NOMO-1 treated with DMSO at 0.1 percent for 48 hours (cell line): Measurements from ENCODE around the gene ADGRL1.

ENCODE experiments used
- DNase-seq: peaks from one replicate; lab custom pipeline; 2025; ENCODE audit not compliant: unreplicated experiment; lab: John Stamatoyannopoulos, UW

The ADGRL1 gene

GRCh38 chr19:14113762-14114414 lies 92.1 kb downstream of the ADGRL1 start:
- DNase-seq: no peak

DNA sequence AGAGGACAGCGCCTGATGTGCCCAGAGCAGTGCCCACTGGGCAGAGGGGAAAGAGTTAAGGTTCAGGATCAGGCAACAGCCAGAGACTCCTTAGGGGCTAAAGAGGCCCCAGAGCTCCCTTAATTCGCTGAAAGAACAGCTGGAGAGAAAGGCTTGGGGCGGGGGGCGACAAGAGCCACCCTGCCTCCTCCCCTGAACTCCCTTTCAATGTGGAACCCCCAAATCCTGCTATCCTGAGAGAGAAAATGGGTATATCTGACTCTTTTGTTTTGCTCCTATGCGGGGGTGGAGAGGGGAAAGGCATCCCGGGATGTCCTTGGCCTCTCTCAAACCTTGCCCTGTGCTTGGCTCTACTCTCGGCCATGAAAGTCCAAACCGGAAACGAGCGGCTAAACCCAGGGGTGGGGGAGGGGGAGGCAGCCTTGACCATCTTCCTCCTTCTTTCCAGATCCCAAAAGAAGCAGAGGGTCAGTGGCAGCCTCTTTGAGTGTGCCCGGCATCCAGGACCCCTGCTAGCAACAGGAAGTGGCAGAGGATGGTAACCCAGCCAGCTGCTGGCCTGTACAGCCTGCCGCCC lies 93.1 kb downstream of the ADGRL1 start:
- DNase-seq: no peak

- no peak for DNase-seq
Observed at GRCh38 chr19:14112051-14112808, 93.7 kb downstream of the ADGRL1 start.

DNA sequence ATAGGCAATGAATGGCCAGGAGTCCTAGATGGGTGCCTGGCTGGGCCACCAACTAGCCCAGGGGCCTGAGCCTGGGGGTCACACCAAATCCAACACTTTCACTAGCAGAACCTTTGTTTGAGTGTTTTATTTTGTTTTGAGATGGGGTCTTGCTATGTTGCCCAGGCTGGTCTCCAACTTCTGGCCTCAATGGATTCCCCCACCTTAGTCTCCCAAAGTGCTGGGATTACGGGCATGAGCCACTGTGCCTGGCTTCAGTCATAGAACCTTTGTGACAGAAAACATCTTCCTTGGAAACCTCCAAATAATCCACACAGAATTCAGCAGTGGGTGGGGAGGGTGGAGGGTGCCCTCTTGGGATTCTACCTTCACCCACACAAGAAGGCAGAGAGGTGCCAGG lies 94.5 kb downstream of the ADGRL1 start:
- no peak for DNase-seq

DNA sequence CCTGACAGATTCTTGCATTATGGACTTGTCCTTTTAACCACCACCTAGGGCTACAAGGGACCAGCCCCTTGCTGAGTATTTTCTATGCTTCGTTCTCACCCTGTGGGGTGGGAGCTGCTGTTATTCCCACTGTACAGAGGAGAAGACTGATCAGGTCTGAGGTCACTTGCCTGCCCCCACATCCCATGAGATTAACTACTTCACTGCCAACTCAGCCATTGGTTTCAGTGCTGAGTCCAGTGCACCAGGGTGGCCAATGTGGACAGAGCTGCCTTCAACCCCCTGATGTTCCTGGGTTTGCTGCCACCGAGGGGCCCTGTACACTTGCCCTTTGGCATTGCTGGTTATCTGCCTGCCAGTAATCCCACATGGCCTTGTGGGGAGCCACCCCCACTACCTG lies 95.3 kb downstream of the ADGRL1 start:
- no peak for DNase-seq

DNA sequence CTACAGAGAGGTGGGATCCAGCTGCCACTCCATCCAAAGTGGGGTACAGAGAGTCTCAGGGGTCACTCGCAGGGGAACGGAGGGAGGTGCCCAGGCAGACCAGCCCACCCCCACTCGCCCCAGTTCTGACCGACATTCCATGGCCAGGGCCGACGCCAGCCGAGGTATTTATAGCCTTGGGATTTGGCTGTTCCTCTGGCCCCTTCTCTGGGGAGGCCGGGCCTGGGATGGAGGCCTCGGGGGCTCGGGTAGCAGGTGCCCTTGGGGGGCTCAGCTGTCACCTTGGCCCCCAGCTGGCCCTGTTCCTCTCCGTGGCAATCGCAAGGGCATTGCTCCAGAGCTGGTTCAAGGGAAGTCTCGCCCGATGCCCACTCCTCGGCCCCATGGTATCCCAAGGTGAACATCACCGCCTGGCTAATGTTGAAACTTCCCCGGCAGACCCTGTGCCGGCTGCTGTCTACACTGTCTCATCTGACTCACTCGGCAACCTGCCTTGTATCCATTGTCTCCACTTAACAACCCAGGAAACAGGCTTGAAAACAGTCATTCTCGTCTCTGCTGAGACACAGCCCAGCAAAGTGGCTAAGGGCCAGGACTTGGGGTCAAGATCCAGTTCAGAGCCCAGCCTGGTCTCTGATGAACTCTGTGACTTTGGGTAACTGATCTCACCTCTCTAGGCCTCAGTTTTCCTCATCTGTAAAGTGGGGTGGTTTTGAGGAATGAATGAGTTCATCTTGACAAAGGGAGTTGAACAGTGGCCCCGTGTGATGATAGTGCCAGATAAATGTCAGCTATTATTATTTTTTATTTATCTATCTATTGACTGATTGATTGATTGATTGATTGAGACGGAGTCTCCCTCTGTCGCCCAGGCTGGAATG lies 98.1 kb downstream of the ADGRL1 start:
- no peak for DNase-seq

- DNase-seq: no peak
Observed at GRCh38 chr19:14106840-14107239, 99.1 kb downstream of the ADGRL1 start.

DNA sequence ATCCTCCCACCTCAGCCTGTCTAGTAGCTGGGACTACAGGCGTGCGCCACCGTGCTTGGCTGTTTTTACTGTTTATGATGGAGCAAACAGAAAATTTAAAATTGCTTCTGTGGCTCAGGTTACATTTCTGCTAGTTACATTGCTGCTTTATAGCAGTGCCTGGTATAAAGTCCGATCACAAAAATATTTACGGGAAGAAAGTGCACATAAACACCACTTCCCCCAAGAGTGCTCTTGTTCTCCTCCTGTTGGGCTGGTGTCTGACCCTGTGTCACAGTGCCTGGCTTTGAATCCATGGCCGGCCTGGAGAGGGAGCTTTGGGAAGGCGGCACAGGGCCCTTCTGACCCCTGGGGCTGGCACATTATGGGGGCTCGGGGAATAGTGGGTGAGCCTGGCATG lies 100.3 kb downstream of the ADGRL1 start:
- DNase-seq: no peak

DNA sequence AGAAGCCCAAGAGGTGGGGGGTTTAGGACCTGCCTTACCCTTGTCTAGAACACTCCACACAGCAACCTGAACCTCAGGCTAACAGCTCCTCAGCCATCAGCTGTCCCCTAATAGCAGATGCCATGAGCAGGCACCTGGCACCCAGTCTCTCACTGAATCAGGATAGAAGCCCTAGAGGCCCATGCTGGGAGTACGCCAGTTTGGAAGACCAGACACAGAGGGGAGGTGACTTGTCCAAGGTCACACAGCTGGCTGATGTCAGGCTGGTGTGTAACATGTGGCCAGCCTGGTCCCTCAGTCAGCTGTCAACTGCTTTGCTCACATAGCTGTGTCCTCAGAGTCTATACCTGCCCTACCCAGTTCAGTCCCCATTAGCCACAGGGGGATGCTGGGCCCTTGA lies 102.7 kb downstream of the ADGRL1 start:
- DNase-seq: no peak

DNA sequence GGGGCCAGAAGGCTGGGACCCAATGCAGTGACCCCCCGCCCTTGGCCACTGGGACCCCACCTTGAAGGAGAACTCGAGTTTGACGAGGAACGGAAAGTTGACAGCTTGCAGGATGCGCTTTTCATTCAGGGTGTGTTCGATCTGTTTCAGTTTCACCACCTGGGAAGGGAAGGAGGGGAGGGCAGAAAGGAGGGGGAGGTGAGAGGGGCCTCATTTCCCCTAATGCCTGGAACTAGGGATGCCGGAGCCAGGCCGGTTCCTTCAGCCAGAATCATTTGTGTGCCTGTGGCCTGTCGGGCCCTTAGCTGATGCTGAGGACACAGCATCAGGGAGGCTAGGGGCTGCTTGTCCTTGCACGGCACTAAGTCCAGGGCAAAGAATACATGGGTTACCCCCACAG lies 103.2 kb downstream of the ADGRL1 start:
- no peak for DNase-seq

GRCh38 chr19:14102102-14102696 lies 103.8 kb downstream of the ADGRL1 start:
- no peak for DNase-seq

GRCh38 chr19:14101003-14101545 lies 104.9 kb downstream of the ADGRL1 start:
- no peak for DNase-seq
